ENCODE measurements around the gene GRHL3.

Gene GRHL3

DNA sequence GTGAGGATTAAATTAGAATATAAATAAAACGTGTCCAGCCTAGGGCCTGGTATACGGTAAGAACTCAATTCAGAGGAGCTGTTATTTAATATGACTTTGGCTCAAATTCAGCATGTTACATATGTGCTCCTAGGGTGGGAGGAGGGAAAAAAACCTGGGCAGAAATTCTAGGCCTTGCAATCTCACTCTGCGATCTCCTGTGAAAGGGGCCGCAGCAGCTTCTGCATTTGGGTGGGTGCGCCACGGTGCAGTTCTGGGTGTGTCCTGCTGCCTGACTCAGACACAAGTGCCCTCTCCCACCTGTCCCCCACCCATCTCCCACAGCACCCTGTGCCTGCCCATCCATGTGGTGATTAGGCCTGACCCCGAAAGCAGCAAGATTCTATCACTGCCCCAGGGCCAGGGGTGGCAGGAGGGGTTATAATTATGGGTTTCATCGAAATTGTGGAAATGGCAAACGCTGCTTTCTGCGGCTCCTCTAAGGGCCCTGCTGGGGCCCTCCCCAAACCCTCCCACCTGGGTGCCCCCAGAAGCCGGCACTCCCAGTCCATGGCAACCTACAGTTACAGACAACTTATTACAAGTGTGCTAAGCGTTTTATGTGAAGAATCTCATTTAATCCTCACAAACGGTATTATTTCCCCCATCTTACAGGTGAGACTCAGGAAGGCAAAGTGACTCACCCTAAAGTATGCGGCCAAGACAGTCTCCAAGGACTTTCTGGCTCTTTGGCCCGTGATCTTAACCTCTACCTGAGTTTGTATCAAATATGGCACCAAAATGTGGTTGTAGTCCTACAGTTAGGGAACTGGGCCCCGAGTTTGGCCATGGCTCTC lies 25.5 kb upstream of the GRHL3 start:
- DNase-seq (ENCODE audit: low read depth in 2 of 2) = no peak

DNA sequence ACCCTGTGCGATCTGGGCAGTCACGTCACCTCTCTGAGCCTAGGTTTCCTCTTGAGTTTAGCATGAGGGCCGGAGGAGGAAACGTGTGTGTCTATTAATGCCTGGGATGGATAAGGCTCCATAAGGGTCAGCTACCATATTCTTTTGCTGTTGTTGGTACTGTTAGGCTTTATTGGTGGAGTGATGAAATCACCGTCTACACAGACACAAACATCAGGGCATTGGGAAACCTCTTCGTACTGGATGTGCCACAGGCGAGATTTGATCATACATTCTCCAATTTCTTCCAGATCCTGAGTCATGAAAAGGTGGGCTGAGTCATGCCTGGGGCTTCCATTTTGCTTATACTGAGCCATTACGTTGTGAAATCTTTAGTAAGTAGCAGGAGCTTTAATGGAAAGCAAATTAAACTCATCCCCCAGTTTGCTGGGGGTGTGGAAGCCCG lies 24.9 kb upstream of the GRHL3 start:
- no peak for DNase-seq (ENCODE audit: low read depth in 2 of 2)

DNA sequence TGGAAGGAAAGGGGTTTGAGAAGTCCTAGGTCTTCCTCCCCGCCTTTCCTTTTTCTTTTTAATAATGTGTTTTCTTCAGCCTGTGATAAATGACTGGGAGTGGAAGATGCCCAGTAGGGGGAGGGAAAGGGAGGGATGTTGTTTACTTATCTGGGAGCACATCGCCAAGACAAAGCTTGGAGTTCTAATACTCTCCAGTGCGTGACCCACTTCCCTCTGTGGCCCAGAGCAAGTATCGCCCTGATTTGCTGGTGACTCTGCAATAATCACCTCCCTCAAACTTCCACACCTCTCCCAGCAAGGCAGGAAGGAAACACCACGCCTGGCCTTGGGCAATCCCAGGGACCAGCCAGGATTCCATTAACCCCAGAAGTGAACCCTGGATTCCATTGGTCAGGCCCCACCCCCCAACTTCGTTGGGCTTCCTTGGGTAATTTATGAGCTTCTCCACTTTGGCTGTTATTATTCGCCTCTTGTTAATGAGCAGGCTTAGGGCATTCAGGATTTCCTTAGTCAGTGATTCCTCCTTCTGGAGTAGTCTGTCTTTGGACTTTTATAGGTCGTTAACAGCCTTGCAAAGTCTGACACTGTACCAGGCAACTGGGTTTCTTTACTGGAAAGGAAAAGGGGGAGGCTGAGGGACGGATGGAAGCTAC lies 24.3 kb upstream of the GRHL3 start:
- DNase-seq (ENCODE audit: low read depth in 2 of 2) = no peak

DNA sequence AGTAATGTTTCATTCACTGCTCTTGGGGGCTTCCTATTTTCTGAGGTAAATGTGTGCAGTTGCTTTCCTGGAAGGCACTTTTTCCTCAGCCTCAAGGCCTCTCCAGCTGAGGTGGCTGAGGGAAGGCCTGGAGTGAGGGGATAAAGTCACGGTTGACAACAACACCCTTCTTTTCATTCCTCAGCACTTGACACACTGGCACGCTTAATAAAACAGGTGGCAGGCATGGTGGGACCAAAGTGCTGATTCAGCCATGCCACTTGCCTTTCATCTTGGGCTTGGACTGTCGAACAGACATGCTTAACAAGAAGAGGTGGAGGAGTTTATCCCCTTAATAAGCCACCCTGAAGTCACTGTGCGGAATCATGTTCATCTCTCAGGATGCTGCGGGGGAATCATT lies 23.6 kb upstream of the GRHL3 start:
- no peak for DNase-seq (ENCODE audit: low read depth in 2 of 2)

DNA sequence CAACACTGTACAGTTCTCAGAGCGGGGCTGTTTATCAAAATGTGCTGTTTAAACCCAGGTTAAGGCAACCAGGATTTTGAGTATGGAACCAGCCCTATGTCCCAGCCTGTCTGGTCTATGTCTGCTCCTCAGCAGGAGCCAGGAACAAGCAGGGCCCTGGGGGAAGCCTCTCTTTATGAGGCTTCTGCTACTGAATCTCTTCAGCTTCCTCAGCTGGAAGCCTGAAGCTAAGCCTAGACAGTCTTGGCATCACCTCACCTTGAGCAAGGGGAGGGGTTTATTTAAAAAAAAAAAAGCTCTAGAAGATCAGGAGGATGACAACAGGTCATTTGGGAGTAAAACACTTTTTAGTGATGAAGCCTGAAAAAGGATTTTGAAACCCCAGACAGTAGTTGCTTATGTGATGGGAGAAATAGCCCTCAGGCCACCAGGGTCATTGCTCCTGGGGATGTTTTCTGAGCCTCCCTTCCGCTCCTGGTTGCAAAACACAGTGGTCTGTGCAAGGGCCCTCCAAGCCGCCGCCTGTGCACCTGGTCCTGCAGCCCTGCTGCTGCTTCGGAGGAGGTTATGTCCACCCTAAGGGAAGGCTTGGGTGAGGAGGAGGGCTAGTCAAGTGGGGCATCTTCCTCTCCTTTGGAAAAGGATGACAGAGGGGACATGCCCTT lies 21.8 kb upstream of the GRHL3 start:
- no peak for DNase-seq (ENCODE audit: low read depth in 2 of 2)

DNA sequence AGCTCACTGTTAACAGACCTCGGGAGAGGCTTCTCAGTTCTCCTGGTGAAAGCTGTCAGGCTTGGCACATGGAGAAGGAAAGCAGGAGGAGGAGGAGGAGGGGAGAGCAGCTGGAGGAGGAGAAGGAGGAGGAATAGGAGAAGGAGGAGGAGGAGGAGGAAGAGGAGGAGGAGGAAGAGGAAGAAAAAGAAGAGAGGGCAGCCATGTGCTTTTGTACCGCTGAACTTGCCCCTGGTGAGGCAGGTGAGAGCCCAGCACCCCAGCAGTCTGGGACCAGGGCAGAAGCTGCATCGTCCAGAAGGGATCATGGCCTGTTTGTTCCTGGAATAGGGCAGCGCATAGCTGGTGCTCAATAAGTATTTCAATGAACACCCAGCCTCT lies 21.3 kb upstream of the GRHL3 start:
- DNase-seq (ENCODE audit: low read depth in 2 of 2) = no peak

DNA sequence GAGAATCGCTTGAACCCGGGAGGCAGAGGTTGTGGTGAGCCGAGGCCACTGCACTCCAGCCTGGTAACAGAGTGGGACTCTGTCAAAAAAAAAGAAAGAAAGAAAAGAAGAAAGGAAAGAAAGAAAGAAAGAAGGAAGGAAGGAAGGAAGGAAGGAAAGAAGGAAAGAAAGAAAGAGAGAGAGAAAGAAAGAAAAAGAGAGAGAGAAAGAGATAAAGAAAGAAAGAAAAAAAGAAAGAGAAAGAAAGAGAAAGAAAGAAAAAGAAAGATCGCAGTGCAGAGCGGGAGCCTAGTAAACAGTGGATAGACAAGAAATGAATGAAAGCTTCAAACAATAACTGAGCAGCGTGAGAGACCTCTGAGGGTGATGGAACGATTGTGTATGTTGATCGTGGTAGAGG lies 20.6 kb upstream of the GRHL3 start:
- no peak for DNase-seq (ENCODE audit: low read depth in 2 of 2)

DNA sequence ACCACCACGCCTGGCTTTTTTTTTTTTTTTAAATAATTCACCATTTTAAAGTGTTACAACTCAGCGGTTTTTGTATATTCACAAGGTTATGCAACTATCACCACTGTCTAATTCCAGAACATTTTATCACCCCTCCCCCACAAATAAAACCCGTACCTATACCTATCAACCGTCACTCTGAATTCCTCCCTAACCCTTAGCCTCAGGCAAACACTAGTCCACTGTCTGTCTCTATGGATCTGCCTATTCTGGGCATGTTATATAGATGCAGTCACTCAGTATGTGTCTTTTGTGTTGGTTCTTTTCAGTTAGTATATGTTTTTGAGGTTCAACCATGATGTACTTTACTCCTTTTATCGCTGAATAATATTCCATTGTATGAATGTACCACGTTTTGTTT lies 19.3 kb upstream of the GRHL3 start:
- DNase-seq (ENCODE audit: low read depth in 2 of 2) = no peak

DNA sequence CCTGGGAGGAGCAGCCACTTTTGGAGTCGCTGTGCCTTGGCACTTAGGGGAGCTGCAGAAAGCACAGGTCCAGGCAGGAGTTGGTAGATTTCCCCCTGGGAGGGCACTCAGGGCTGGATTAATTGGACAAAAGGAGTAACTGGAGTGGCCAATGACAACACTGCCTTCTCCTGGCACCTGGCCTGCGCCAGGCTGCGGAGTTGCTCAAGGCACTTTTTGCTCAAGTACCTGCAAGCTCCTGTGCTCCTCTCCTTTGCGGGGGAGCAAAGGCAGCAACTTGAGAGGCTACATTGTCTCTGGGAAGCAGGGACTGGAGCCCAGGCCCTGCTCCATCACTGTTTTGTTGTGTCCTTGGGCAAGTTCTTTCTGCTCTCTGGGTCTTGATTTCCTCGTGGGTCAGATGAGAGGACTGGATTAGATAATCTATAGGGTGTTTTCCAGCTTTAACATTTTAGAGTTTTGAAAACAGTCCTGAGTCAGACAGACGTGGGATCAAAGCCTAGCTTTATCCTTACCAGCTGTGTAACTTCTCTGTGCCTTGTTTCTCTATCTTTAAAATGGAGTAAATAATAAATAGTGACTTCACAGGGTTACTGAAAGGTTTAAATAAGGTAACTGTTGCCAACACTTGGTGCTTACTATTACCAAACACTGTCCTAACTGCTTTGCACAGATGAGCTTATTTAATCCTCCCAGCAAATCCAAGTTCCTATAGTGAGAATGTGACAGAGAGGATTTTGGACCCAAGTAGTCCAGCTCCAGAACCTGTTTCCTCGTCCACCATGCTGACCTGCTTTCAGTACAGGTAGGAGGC lies 18.0 kb upstream of the GRHL3 start:
- no peak for DNase-seq (ENCODE audit: low read depth in 2 of 2)

DNA sequence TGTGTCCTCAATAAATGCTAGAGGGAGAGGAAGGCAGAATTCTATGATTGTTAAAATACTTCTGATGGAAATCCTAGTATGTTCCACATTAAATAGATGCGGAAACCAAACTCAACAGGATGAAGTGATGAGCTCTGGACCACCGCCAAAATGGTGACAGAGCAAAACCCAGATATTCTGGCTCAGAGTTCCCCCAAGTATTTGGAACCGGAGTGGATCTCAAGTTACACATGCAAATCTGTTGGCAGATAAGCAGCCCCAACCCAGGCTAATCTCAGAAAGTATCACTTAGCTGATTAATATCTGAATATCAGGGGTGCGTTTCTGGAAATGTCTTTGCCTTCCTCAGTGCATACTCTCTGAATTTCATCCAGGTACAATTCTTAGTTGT lies 17.4 kb upstream of the GRHL3 start:
- DNase-seq (ENCODE audit: low read depth in 2 of 2) = no peak

DNA sequence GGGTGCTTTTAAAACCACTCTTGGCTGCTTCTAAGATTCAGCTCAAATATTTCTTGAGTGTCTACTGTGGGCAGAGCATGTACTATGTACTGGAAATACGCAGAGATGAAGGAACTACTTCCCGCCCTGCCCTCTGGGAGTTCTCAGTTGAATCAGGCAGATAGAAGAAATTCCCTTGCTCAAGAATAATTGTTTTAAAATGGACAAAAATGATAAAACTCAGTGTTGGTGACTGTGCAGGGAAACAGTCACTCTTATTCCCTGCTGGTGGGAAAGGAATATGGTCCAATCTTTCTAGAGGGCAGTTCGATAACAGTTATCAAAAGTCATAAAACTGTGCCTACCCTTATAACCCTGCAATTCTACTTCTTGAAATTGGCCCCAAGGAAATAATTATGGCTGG lies 16.9 kb upstream of the GRHL3 start:
- DNase-seq (ENCODE audit: low read depth in 2 of 2) = no peak

DNA sequence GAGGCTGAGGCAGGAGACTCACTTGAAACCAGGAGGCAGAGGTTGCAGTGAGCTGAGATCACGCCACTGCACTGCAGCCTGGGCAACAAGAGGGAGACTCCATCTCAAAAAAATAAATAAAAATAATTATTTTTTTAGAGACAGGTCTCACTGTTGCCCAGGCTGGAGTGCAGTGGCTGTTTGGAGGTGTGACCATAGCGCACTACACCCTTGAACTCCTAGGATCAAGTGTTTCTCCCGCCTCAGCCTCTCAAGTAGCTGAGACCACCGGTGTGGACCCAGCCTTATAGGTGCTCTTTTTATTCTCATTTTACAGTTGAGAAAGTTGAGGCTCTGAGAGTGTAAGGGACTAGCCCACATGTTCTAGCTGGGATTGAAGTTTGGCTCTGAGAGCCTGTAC lies 15.6 kb upstream of the GRHL3 start:
- no peak for DNase-seq (ENCODE audit: low read depth in 2 of 2)

DNA sequence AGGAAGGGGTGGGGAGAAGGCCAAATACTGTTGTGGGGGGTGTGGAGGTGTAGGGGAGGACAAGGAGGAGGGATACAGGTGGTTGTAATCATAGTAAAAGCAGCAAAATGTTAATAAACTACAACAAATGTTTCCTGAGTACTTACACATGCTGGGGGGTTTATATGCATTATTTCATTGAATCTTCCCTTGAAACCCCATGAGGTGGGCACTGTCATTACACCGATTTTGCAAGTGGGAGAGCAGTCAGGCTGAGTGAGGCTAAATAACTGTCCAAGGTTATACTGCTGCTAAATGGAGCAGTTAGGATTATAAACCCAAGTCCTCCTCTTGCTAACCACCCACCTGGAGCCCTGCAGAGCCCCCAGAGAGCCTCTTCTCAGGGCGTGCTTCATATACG lies 14.4 kb upstream of the GRHL3 start:
- DNase-seq (ENCODE audit: low read depth in 2 of 2) = no peak

DNA sequence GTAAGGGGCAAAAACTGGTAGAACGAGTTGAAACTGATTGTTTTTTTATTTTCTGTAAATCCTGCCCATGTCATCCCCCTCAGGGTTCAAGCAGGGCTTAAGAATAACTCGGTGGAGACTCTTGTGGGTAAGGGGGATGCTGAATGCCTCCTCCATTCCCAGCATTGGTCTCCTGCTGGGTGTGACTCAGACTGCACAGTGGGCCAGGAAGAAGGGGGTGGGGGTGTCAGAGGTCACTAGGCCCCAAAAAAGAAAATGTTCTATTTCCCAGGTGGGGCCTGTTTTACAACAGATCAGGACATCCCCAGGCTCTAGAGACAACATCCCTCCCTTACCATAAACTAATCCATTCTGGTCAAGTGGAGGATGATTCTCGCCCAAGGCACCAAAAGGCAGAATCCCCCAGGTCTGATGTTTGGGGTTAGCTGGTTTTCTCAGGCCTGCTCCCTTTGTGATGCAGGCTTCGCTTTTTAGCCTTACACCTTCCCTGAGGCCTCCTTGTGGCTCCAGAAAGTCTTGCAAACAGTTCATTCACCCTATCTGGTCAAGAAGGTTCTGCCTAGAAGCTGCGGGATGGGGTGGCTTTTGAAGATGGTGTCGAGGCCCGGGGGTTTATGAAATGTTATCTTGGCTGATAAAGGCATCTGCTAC lies 10.7 kb upstream of the GRHL3 start:
- DNase-seq (ENCODE audit: low read depth in 2 of 2) = no peak

DNA sequence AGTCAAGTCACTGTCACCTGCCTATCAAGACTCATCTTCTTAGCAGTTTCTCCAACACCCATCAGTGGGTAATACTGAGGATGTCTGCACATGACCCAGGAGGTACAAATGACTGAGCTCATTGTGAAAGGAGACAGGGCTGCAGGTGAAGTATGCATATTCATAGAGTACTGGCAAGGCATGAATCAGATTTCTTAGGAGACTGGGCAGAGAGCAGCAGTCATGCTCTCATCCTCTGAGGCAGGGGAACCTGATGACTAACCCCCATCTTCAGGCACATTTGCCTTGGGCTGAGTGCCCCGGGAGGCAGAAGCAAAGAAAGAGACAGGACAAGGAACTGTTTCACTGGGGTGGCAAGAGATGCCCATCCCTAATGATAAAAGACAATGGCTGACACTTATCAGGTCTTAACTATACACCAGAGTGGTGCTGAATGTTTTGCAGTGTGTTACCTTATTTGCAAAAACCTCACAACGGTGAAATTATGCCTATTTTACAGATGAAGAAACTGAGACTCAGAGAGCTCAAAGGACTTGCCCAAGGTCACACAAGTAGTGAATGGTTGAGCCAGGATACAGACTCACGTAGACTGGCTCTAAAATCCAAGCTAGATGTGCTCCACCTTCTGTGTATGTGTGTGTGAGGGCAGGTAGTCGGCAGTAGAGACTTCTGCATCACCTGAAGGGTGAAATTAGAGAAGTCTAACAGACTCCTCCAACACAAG lies 9.2 kb upstream of the GRHL3 start:
- no peak for DNase-seq (ENCODE audit: low read depth in 2 of 2)

DNA sequence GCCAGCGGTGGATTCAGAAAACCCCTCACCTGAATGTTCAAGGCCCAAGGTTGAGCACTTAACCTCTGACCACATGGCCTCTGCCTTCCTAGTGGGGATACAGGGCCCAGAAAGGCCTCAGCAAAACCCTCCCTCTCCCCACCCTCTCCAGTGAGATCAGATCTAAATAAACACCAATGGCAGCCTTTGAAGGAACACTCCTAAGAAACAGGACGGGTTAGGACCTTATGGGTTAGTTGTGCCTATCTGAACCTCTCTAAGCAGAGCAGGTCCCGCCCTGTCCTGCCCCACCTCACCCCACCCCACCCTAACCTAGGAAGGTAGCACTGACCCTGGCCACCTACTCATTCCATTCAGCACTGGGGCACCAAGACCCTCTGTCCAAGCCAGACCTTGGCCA lies 7.9 kb upstream of the GRHL3 start:
- no peak for DNase-seq (ENCODE audit: low read depth in 2 of 2)

DNA sequence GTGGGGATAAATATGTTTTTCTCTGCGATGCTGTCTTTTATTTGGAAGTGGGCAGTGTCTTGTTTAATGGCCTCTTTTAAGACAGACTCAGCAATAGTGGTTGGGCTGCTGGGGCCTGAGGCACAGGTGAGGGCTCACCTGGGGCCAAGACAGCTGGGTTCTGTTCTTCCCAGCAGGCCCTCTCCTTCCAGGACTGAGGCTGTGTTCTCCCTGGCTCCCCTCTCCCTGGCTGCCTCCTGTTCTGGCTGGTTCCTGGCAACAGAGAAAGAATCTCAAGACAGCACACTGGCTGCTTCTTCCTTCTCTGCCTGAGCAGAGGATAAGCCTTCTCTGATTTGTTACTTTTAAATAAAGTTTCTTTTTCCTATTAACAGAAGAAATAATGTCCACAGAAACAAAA lies 7.4 kb upstream of the GRHL3 start:
- no peak for DNase-seq (ENCODE audit: low read depth in 2 of 2)

DNA sequence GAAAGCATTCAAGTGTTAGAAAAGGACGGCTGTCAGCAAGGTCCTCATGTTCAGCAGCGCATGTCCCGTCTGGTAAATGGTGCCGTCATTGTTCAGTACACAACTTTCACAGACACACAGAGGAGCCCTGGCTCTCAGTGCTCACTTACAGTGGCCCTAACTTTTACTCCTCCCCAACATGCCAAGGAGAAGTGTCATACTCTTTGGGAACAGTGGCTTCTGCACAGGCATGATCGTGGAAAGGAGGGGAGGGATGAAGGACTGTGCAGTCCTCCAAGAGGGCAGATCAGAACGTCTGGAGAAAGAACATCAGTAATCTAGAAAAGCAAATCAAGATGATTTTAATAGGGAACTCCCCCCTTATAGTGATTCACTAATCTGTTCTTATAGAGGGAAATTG lies 3.8 kb upstream of the GRHL3 start:
- no peak for DNase-seq (ENCODE audit: low read depth in 2 of 2)

DNA sequence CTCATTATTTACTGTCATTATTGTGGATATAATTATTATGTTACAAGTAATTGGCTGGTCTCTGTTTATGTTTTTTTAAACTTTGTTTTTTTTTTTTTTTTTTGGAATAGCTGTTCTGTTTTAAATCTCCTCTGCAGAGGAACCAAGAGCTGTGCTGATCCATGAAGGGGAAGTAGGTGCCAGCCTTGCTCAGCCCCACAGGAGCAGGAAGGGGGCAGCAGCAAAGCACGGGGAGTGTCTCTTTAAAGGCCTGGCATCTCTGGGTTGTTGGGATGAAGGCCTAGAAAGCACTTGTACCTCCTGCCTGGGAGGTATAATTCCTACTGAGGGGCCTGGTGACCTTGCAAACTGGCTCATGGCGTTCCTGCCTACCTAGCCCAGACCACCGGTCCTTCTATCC lies 2.5 kb upstream of the GRHL3 start:
- no peak for DNase-seq (ENCODE audit: low read depth in 2 of 2)

DNA sequence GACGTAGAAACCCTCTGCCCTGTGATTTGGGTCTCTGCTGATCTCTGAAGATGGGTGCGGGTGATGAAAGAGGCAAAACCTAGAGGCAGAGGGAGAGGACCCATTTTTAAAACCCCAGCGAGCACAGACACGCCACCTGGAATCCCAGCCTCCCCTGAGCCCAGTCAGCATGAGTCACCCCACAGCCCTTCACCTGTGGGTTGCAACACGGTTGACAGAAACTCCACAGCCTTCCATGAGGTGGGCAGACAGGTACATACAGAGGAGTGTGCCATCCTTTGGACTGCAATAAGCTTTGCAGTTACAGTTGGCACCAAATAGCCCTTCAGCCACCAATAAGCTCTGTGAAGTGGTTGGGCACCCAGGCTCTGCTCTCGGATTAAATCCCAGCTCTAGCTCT lies 2.1 kb upstream of the GRHL3 start:
- DNase-seq (ENCODE audit: low read depth in 2 of 2) = no peak
